Measurements from ENCODE around the gene LENG8.

LENG8 gene

GRCh38 chr19:54421169-54421516 lies 27.9 kb upstream of the LENG8 start:
- in situ Hi-C loops (cut with HindIII; ENCODE audit: low pct_ligation_motif_present, low pct_unique_long_range_greater_than_20kb, low sequenced_read_pairs), result no loop called here
- no peak for DNase-seq

- no peak for DNase-seq
- in situ Hi-C loops (cut with HindIII; ENCODE audit: low pct_ligation_motif_present, low pct_unique_long_range_greater_than_20kb, low sequenced_read_pairs), result no loop called here
Measured at GRCh38 chr19:54421521-54421920, 27.5 kb upstream of the LENG8 start.

GRCh38 chr19:54422136-54422535 lies 26.9 kb upstream of the LENG8 start:
- in situ Hi-C loops (cut with HindIII; ENCODE audit: low pct_ligation_motif_present, low pct_unique_long_range_greater_than_20kb, low sequenced_read_pairs), result no loop called here
- no peak for DNase-seq

GRCh38 chr19:54424201-54424600 lies 24.8 kb upstream of the LENG8 start:
- in situ Hi-C loops (cut with HindIII; ENCODE audit: low pct_ligation_motif_present, low pct_unique_long_range_greater_than_20kb, low sequenced_read_pairs), result no loop called here
- DNase-seq, result no peak

GRCh38 chr19:54424660-54425381 lies 24.2 kb upstream of the LENG8 start:
- in situ Hi-C loops (cut with HindIII; ENCODE audit: low pct_ligation_motif_present, low pct_unique_long_range_greater_than_20kb, low sequenced_read_pairs), result no loop called here
- DNase-seq, result no peak

GRCh38 chr19:54425382-54425723 lies 23.6 kb upstream of the LENG8 start:
- DNase-seq, result no peak
- in situ Hi-C loops (cut with HindIII; ENCODE audit: low pct_ligation_motif_present, low pct_unique_long_range_greater_than_20kb, low sequenced_read_pairs), result no loop called here

GRCh38 chr19:54426291-54426931 lies 22.6 kb upstream of the LENG8 start:
- in situ Hi-C loops (cut with HindIII; ENCODE audit: low pct_ligation_motif_present, low pct_unique_long_range_greater_than_20kb, low sequenced_read_pairs), result no loop called here
- no peak for DNase-seq

- in situ Hi-C loops (cut with HindIII; ENCODE audit: low pct_ligation_motif_present, low pct_unique_long_range_greater_than_20kb, low sequenced_read_pairs), result no loop called here
- DNase-seq, result no peak
Measured at GRCh38 chr19:54427586-54427985, 21.4 kb upstream of the LENG8 start.

GRCh38 chr19:54428323-54429175 lies 20.4 kb upstream of the LENG8 start:
- in situ Hi-C loops (cut with HindIII; ENCODE audit: low pct_ligation_motif_present, low pct_unique_long_range_greater_than_20kb, low sequenced_read_pairs), result no loop called here

GRCh38 chr19:54429176-54429495 lies 19.9 kb upstream of the LENG8 start:
- in situ Hi-C loops (cut with HindIII; ENCODE audit: low pct_ligation_motif_present, low pct_unique_long_range_greater_than_20kb, low sequenced_read_pairs), result no loop called here
- no peak for DNase-seq

More at GRCh38 chr19:54428323-54429175, 20.4 kb upstream of the LENG8 start:
- DNase-seq, result no peak

- in situ Hi-C loops (cut with HindIII; ENCODE audit: low pct_ligation_motif_present, low pct_unique_long_range_greater_than_20kb, low sequenced_read_pairs), result no loop called here
- DNase-seq, result no peak
Measured at GRCh38 chr19:54429545-54430227, 19.3 kb upstream of the LENG8 start.

- in situ Hi-C loops (cut with HindIII; ENCODE audit: low pct_ligation_motif_present, low pct_unique_long_range_greater_than_20kb, low sequenced_read_pairs), result no loop called here
Measured at GRCh38 chr19:54430306-54431254, 18.4 kb upstream of the LENG8 start.

GRCh38 chr19:54431255-54431838 lies 17.7 kb upstream of the LENG8 start:
- in situ Hi-C loops (cut with HindIII; ENCODE audit: low pct_ligation_motif_present, low pct_unique_long_range_greater_than_20kb, low sequenced_read_pairs), result no loop called here
- DNase-seq, result peak; percentile 41

More at GRCh38 chr19:54430306-54431254, 18.4 kb upstream of the LENG8 start:
- DNase-seq, result peak; percentile 14

GRCh38 chr19:54432144-54432738 lies 16.8 kb upstream of the LENG8 start:
- in situ Hi-C loops (cut with HindIII; ENCODE audit: low pct_ligation_motif_present, low pct_unique_long_range_greater_than_20kb, low sequenced_read_pairs), result no loop called here
- no peak for DNase-seq

GRCh38 chr19:54433697-54434096 lies 15.3 kb upstream of the LENG8 start:
- DNase-seq, result no peak
- in situ Hi-C loops (cut with HindIII; ENCODE audit: low pct_ligation_motif_present, low pct_unique_long_range_greater_than_20kb, low sequenced_read_pairs), result no loop called here

- in situ Hi-C loops (cut with HindIII; ENCODE audit: low pct_ligation_motif_present, low pct_unique_long_range_greater_than_20kb, low sequenced_read_pairs), result no loop called here
- DNase-seq, result no peak
Measured at GRCh38 chr19:54434112-54434872, 14.7 kb upstream of the LENG8 start.

- in situ Hi-C loops (cut with HindIII; ENCODE audit: low pct_ligation_motif_present, low pct_unique_long_range_greater_than_20kb, low sequenced_read_pairs), result no loop called here
- DNase-seq, result no peak
Measured at GRCh38 chr19:54434873-54435214, 14.2 kb upstream of the LENG8 start.
